Measurements from ENCODE around the gene CAVIN2. TPM values are rescaled to one million over a fixed set of nuclear protein-coding genes. Genes with fewer than 3 reads are reported as not detected.
A peak's percentile ranks its signal among the peaks of the same experiment; 100 is the strongest.

The CAVIN2 gene
- total RNA-seq, 1 donor from 2014 or later = 3.7 TPM

DNA sequence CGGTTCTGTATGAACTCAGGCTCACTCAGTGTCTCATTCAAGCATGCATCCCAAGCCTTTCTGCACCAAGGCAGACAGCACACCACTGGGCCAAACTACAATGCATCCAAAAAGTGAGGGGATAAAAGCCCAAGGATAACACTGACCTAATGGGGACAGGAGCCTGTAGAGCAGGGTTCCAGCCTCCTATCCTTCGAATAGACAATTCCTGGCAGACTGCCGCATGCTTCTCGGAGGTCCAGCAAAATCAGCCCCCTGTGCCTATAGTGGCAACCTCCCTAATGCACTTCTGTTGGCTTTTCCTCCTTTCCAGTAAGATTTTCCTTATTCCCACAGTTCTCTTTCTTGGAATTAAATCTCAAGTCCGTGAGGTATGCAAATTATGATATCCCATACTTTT, 44.8 kb upstream of the CAVIN2 start:
- TF ChIP-seq, protein P1, sequence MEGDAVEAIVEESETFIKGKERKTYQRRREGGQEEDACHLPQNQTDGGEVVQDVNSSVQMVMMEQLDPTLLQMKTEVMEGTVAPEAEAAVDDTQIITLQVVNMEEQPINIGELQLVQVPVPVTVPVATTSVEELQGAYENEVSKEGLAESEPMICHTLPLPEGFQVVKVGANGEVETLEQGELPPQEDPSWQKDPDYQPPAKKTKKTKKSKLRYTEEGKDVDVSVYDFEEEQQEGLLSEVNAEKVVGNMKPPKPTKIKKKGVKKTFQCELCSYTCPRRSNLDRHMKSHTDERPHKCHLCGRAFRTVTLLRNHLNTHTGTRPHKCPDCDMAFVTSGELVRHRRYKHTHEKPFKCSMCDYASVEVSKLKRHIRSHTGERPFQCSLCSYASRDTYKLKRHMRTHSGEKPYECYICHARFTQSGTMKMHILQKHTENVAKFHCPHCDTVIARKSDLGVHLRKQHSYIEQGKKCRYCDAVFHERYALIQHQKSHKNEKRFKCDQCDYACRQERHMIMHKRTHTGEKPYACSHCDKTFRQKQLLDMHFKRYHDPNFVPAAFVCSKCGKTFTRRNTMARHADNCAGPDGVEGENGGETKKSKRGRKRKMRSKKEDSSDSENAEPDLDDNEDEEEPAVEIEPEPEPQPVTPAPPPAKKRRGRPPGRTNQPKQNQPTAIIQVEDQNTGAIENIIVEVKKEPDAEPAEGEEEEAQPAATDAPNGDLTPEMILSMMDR (IDR thresholded peaks at IDR 0.05; ENCODE audit: insufficient read depth, low read length, severe bottlenecking) = no peak
- FAIRE-seq = no peak
- H3K27me3 ChIP-seq (ENCODE audit: control insufficient read depth, insufficient read depth, low read length) = no peaks in the 10 kb centered on the region

DNA sequence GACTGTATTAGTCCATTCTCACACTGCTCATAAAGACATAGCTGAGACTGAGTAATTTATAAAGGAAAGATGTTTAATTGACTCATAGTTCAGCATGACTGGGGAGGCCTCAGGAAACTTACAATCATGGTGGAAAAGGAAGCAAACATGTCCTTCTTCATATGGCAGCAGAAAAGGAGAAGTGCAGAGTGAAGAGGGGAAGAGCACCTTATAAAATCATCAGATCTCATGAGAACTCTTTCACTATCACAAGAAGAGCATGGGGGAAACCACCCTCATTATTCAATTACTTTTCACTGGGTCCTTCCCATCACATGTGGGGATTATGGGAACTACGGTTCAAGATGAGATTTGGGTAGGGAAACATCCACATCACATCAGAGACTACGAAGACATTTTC, 43.0 kb upstream of the CAVIN2 start:
- H3K27me3 ChIP-seq (ENCODE audit: control insufficient read depth, insufficient read depth, low read length) = no peaks in the 10 kb centered on the region
- DNase-seq (ENCODE audit: low read depth) (no peak), FAIRE-seq (no peak)
- TF ChIP-seq, protein P1 (IDR thresholded peaks at IDR 0.05; ENCODE audit: insufficient read depth, low read length, severe bottlenecking) = no peak
- no peak overlapping the region for H3K4me3 ChIP-seq (ENCODE audit: low read depth, low read length)
- no peaks in the 10 kb centered on the region for H3K36me3 ChIP-seq (ENCODE audit: control insufficient read depth, insufficient read depth, low read length)

More for the DNA sequence above, 44.8 kb upstream of the CAVIN2 start:
- no peak overlapping the region for H3K4me3 ChIP-seq (ENCODE audit: low read depth, low read length)
- no peaks in the 10 kb centered on the region for H3K36me3 ChIP-seq (ENCODE audit: control insufficient read depth, insufficient read depth, low read length)
- no peak for DNase-seq (ENCODE audit: low read depth)

DNA sequence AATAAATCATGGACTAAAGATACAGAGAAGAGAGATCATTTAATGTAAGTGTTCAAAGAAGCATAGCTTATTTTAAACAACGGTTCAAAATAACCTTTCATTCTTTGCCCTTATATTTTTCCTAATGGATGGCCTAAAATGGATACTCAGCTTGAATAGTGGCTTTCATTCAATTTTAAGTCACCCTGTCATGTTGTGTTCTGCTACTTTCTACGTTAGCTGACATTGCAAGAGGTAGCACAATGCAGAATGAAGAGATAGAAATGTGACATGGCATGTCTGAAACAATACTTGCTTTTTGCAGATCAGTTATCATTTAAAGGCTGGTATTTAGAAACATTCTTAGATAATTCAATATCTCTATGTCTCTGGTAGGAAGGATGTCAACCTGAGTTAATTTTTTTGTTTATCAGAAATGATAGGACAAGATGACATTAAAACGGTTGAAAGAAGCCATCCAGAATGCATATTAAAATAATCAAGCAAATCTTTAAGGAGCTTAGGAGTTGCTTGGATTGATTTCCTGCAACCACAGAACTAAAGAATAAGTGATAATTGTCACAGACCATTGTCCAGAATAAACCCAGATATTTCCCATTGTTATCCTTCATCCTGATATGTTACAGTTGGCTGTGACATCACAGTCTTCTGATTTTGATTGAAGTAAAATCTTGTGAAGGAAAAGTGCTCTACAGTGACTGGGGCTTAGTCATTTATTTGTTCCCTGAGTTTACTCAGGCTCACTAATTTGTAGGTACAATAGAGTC, 41.7 kb upstream of the CAVIN2 start:
- no peak for DNase-seq (ENCODE audit: low read depth)
- TF ChIP-seq, protein P1 (IDR thresholded peaks at IDR 0.05; ENCODE audit: insufficient read depth, low read length, severe bottlenecking) = no peak
- H3K27me3 ChIP-seq (ENCODE audit: control insufficient read depth, insufficient read depth, low read length) = no peaks in the 10 kb centered on the region
- H3K4me3 ChIP-seq (ENCODE audit: low read depth, low read length) = no peak overlapping the region
- no peak for FAIRE-seq
- H3K36me3 ChIP-seq (ENCODE audit: control insufficient read depth, insufficient read depth, low read length) = no peaks in the 10 kb centered on the region

DNA sequence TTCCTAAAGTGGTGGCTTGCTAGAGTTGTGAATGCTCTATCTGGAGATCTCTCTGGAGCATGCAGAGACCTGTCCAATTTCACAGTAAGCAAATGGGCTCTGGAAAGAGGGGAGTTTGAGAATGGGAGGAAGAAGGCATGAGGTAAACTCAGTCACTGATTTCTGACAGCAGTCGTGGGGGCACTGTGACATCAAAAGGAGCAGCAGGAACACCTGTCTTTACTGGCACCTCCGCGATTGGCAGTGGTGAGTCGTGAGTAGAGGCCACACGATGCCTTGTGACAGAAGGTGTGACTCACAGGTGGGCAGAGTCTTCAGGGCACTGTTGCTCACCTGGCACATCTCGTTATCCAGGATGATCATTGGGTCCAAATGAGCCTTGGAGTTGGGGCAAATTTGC, 38.8 kb upstream of the CAVIN2 start:
- FAIRE-seq (peak; percentile 18), DNase-seq (ENCODE audit: low read depth) (no peak)
- Histone ChIP-seq H3K36me3 (ENCODE audit: control insufficient read depth, insufficient read depth, low read length) (no peaks in the 10 kb centered on the region), H3K27me3 (ENCODE audit: control insufficient read depth, insufficient read depth, low read length) (no peaks in the 10 kb centered on the region), H3K4me3 (ENCODE audit: low read depth, low read length) (no peak overlapping the region)
- TF ChIP-seq, protein P1 (IDR thresholded peaks at IDR 0.05; ENCODE audit: insufficient read depth, low read length, severe bottlenecking) = no peak

DNA sequence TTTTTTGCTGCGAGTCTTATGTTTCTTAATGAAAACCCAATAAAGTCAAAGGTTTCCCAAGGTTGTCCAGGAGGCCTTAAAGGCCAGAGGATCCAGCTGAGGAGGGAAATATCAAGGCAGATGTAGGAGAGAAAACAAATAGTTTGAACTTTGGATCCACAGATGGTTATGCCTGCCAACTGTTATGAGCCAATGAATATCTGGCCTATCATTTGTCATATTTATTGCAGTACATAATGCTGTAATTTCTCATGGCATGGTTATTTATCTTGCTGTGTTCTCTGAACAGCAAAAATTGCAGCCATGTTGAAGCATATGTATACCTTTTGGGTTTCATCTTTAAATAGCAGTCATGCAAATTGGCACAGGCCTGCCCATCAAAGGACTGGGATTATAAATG, 38.2 kb upstream of the CAVIN2 start:
- Histone ChIP-seq H3K27me3 (ENCODE audit: control insufficient read depth, insufficient read depth, low read length) (no peaks in the 10 kb centered on the region), H3K4me3 (ENCODE audit: low read depth, low read length) (no peak overlapping the region), H3K36me3 (ENCODE audit: control insufficient read depth, insufficient read depth, low read length) (no peaks in the 10 kb centered on the region)
- FAIRE-seq (no peak), DNase-seq (ENCODE audit: low read depth) (no peak)
- TF ChIP-seq, protein P1 (IDR thresholded peaks at IDR 0.05; ENCODE audit: insufficient read depth, low read length, severe bottlenecking) = no peak

All from bronchial epithelial cell (primary cell).